ENCODE measurements around the gene CYTL1. TPM values are rescaled to one million over a fixed set of nuclear protein-coding genes. Genes with fewer than 3 reads are reported as not detected.

CYTL1 gene
- total and polyA plus RNA-seq, 2 of the 4 experiments (the other 2 are of a cell fraction): 1.3 to 7.4 TPM

GRCh38 chr4:5029447-5029846 is 10.2 kb upstream of the CYTL1 start:
- 67% methylated on average over 1 of the region's 8 CpGs; no CpG with 5 or more reads in 1 of the 2 experiments for WGBS, 2 experiments (ENCODE audit: extremely low coverage in 2 of 2, insufficient read length in 1 of 2)
- no peak overlapping the region for H3K4me3 ChIP-seq (ENCODE audit: insufficient read depth, low read depth, low read length)
- H3K56ac ChIP-seq (ENCODE audit: extremely low read depth, insufficient read depth, low read length): no peak overlapping the region
- no peak overlapping the region for H2BK5ac ChIP-seq (ENCODE audit: low read depth, low read length, poor library complexity, severe bottlenecking)
- H2BK15ac ChIP-seq (ENCODE audit: low read depth, low read length): no peak overlapping the region
- intact Hi-C loops (cut with micrococcal nuclease): no loop called here
- ATAC-seq (ENCODE audit: low read depth): no peak
- 0 out of 2 replicates have a peak, but pooled peaks cover 3% of the 10 kb centered on the region for H3K9me1 ChIP-seq (ENCODE audit: insufficient read depth, low read length)
- in situ Hi-C loops (cut with MboI; ENCODE audit: low sequenced_read_pairs): no loop called here
- no peak overlapping the region for H2BK120ac ChIP-seq (ENCODE audit: low read depth, low read length)
- H3K27ac ChIP-seq (ENCODE audit: insufficient read depth, low read length): no peak overlapping the region
- DNase-seq: no peak
- no peak overlapping the region for H2AK9ac ChIP-seq (replicated peaks; ENCODE audit: low read depth, low read length, poor library complexity)
- H3K4me2 ChIP-seq (ENCODE audit: low read depth, low read length): no peak overlapping the region
- no peak overlapping the region for H2AFZ ChIP-seq (replicated peaks; ENCODE audit: low read length, poor library complexity)
- H3K36me3 ChIP-seq (ENCODE audit: control insufficient read depth, insufficient read depth, low read length): no peaks in the 10 kb centered on the region
- TF ChIP-seq BHLHE40 (IDR thresholded peaks at IDR 0.05; ENCODE audit: low read depth, low read length): no peak
- no peak for TF ChIP-seq RFX5 (IDR thresholded peaks at IDR 0.05; ENCODE audit: low read depth, low read length)
- no peak for TF ChIP-seq SMC3 (IDR thresholded peaks at IDR 0.05; ENCODE audit: low read depth, low read length)
- TF ChIP-seq FOS (IDR thresholded peaks at IDR 0.05; ENCODE audit: low read depth, low read length): no peak
- TF ChIP-seq RCOR1 (IDR thresholded peaks at IDR 0.05; ENCODE audit: insufficient replicate concordance, low read length): no peak
- no peak for TF ChIP-seq ELK1 (IDR thresholded peaks at IDR 0.05; ENCODE audit: borderline replicate concordance, low read depth, low read length)
- no peak for TF ChIP-seq MAFK (IDR thresholded peaks at IDR 0.05; ENCODE audit: low read depth, low read length)
- TF ChIP-seq CTCF (conservative IDR thresholded peaks at IDR 0.05; ENCODE audit: low read depth, low read length): no peak
- H4K91ac ChIP-seq (ENCODE audit: insufficient read depth, low read depth, low read length): no peak overlapping the region
- no peak overlapping the region for H2AK5ac ChIP-seq (ENCODE audit: low read depth, low read length)
- no peaks in the 10 kb centered on the region for H3K9me3 ChIP-seq (ENCODE audit: control insufficient read depth, insufficient read depth, low read length)
- H3K23ac ChIP-seq (ENCODE audit: low read depth, low read length): no peak overlapping the region
- POLR2A ChIA-PET (ENCODE audit: unreplicated experiment): no interaction called here
- H4K8ac ChIP-seq (ENCODE audit: low read depth in 2 of 2, low read length in 2 of 2): no peak overlapping the region
- CTCF ChIA-PET: no interaction called here
- H3K27me3 ChIP-seq (ENCODE audit: control insufficient read depth, insufficient read depth, low read length): peaks cover 37% of the 10 kb centered on the region
- no peak overlapping the region for H3K14ac ChIP-seq (replicated peaks; ENCODE audit: low read depth, low read length)
- H3K79me1 ChIP-seq (ENCODE audit: low read depth in 1 of 2, low read length in 2 of 2): no peaks in the 10 kb centered on the region
- no peak overlapping the region for H4K5ac ChIP-seq (ENCODE audit: low read depth, low read length)
- H3K18ac ChIP-seq (ENCODE audit: low read depth, low read length): no peak overlapping the region
- no peak overlapping the region for H3K4ac ChIP-seq (ENCODE audit: low read depth, low read length)
- H2BK20ac ChIP-seq (ENCODE audit: low read depth, low read length): no peak overlapping the region
- H4K20me1 ChIP-seq (ENCODE audit: insufficient read depth, low read length): no peaks in the 10 kb centered on the region
- dilution Hi-C loops (cut with HindIII; ENCODE audit: low sequenced_read_pairs, unreplicated experiment): no loop called here
- no peak overlapping the region for H3K9ac ChIP-seq (ENCODE audit: low read depth, low read length)
- BruUV-seq (replicated peaks): no TSS peak
- peaks cover 15% of the 10 kb centered on the region for H3K4me1 ChIP-seq (ENCODE audit: control insufficient read depth, insufficient read depth, low read length)
